Cardiac fibroblast (primary cell): Measurements from ENCODE around the gene IFI27L1.

Experiments
- DNase-seq, 2 donors: peaks; one replicate each; pipeline versions ENCODE4 v3.0.0 to v3.0.0-alpha.2; 2010; ENCODE audit warnings: low read depth in 2 of 2
- H3K4me3 ChIP-seq, 2 donors: replicated peaks in 1 of 2; 1 replicate in 1 of 2; 2 replicates in 1 of 2; pipeline ENCODE4 v1.5.1; 2011; ENCODE audit warnings: low read depth in 2 of 2, low read length in 2 of 2, mild to moderate bottlenecking in 2 of 2, moderate library complexity in 1 of 2
- CTCF ChIP-seq: IDR thresholded peaks from one replicate; pipeline ENCODE4 v1.5.1; 2011; ENCODE audit warnings: low read depth, mild to moderate bottlenecking, low read length, inconsistent platforms

Gene IFI27L1

GRCh38 chr14:94038921-94039629 lies 42.0 kb upstream of the IFI27L1 start:
- H3K4me3 ChIP-seq: no peak overlapping the region
- no peak for DNase-seq
- no peak for TF ChIP-seq CTCF

- no peak overlapping the region for H3K4me3 ChIP-seq
- no peak for TF ChIP-seq CTCF
- no peak for DNase-seq
These were observed 40.9 kb upstream of the IFI27L1 start for GRCh38 chr14:94040247-94040646.

- H3K4me3 ChIP-seq: no peak overlapping the region
- TF ChIP-seq CTCF: no peak
- no peak for DNase-seq
These were observed 40.3 kb upstream of the IFI27L1 start for GRCh38 chr14:94040796-94041195.

GRCh38 chr14:94041551-94042346 lies 39.4 kb upstream of the IFI27L1 start:
- TF ChIP-seq CTCF: no peak
- no peak overlapping the region for H3K4me3 ChIP-seq
- DNase-seq: peak; percentile 72 to 87

GRCh38 chr14:94042433-94043091 lies 38.5 kb upstream of the IFI27L1 start:
- no peak overlapping the region for H3K4me3 ChIP-seq

More at GRCh38 chr14:94042433-94043091, 38.5 kb upstream of the IFI27L1 start:
- DNase-seq: no peak
- no peak for TF ChIP-seq CTCF
